Right lobe of liver (tissue), 4 donors: ENCODE data around the gene CCNG1.

Experiments
- CTCF ChIP-seq, 4 donors: fragments of 200-600 bp in 3 of 4; fragments of 450-650 bp in 1 of 4; IDR thresholded peaks; one replicate each; pipeline versions ENCODE4 v1.5.1 to v1.8.0; 2016 to 2022; ENCODE audit warnings: antibody characterized with exemption in 4 of 4, mild to moderate bottlenecking in 2 of 4
- POLR2A ChIP-seq: fragments of 450-650 bp; IDR thresholded peaks from one replicate; pipeline ENCODE4 v1.6.1; 2017; ENCODE audit warnings: antibody characterized with exemption, mild to moderate bottlenecking
- donor health status: DM: no; HTN: no; CAD: no.
- donor health status: DM: no; HTN: no; CAD: no.
- donor health status: DM: no; HTN: yes; CAD: no.

GRCh38 chr5:163458778-163459385, 21.5 kb downstream of the CCNG1 start:
- no peak for TF ChIP-seq CTCF (IDR thresholded peaks at IDR 0.05)
- TF ChIP-seq POLR2A, result no peak
